CD14-positive monocyte (primary cell): Measurements from ENCODE around the gene FBXW2. TPM values are rescaled to one million over a fixed set of nuclear protein-coding genes. Genes with fewer than 3 reads are reported as not detected.
A peak's percentile ranks its signal among the peaks of the same experiment; 100 is the strongest.

ENCODE experiments used
- DNase-seq, 3 donors: peaks; one replicate each; pipeline ENCODE4 v3.0.0-alpha.2; 2011 to 2022
- H2AFZ ChIP-seq: 2 replicates; pipeline ENCODE4 v1.6.0; 2012; ENCODE audit warnings: mild to moderate bottlenecking, low read depth, low read length, inconsistent platforms; ENCODE audit not compliant: insufficient read depth, poor library complexity, severe bottlenecking
- H3K27ac ChIP-seq, 2 donors: 1 replicate in 1 of 2; 2 replicates in 1 of 2; pipeline ENCODE4 v1.5.1; 2012 to 2013; ENCODE audit warnings: low read length in 2 of 2, control low read depth in 1 of 2, inconsistent platforms in 1 of 2, low read depth in 1 of 2, mild to moderate bottlenecking in 1 of 2
- H3K27me3 ChIP-seq, 2 donors: one replicate each; pipeline versions ENCODE4 v1.6.0 to v1.6.1; 2011 to 2013; ENCODE audit warnings: low read length in 2 of 2; ENCODE audit not compliant: control insufficient read depth in 2 of 2, insufficient read depth in 2 of 2
- H3K36me3 ChIP-seq, 2 donors: replicated peaks in 1 of 2; 1 replicate in 1 of 2; 2 replicates in 1 of 2; pipeline versions ENCODE4 v1.5.1 to v1.6.1; 2012 to 2013; ENCODE audit warnings: low read length in 2 of 2, control low read depth in 1 of 2, inconsistent platforms in 1 of 2, mild to moderate bottlenecking in 1 of 2; ENCODE audit not compliant: insufficient read depth in 2 of 2, control insufficient read depth in 1 of 2
- H3K4me1 ChIP-seq, 2 donors: 1 replicate in 1 of 2; 2 replicates in 1 of 2; pipeline versions ENCODE4 v1.5.1 to v1.6.1; 2012 to 2013; ENCODE audit warnings: low read length in 2 of 2, control low read depth in 1 of 2, inconsistent platforms in 1 of 2, mild to moderate bottlenecking in 1 of 2, moderate library complexity in 1 of 2; ENCODE audit not compliant: insufficient read depth in 2 of 2, control insufficient read depth in 1 of 2
- H3K4me2 ChIP-seq: replicated peaks from 2 replicates; pipeline ENCODE3; 2012; ENCODE audit warnings: low read length, moderate library complexity, mild to moderate bottlenecking; ENCODE audit not compliant: poor library complexity, severe bottlenecking; ENCODE audit errors: extremely low read depth
- H3K4me3 ChIP-seq, 3 experiments: fragments of 200-600 bp in 1 of 3; sonication (generic) in 1 of 3; replicated peaks in 1 of 3; 1 replicate in 2 of 3; 2 replicates in 1 of 3; pipeline ENCODE4 v1.5.1; 2011 to 2013; ENCODE audit warnings: low read length in 3 of 3, mild to moderate bottlenecking in 3 of 3, control low read depth in 2 of 3, low read depth in 2 of 3, inconsistent platforms in 1 of 3, moderate library complexity in 1 of 3
- H3K79me2 ChIP-seq: 2 replicates; pipeline ENCODE4 v1.6.0; 2012; ENCODE audit warnings: mild to moderate bottlenecking, control low read depth, inconsistent platforms, low read length, moderate library complexity; ENCODE audit not compliant: insufficient read depth
- H3K9ac ChIP-seq: 2 replicates; pipeline ENCODE4 v1.6.0; 2017; ENCODE audit warnings: low read length, mild to moderate bottlenecking; ENCODE audit not compliant: insufficient read depth, poor library complexity, severe bottlenecking
- H3K9me3 ChIP-seq, 2 donors: replicated peaks in 1 of 2; 1 replicate in 1 of 2; 2 replicates in 1 of 2; pipeline versions ENCODE4 v1.5.1 to v1.6.1; 2012 to 2013; ENCODE audit warnings: low read length in 2 of 2, control low read depth in 1 of 2; ENCODE audit not compliant: control insufficient read depth in 1 of 2, insufficient read depth in 1 of 2
- H4K20me1 ChIP-seq: 2 replicates; pipeline ENCODE4 v1.6.0; 2012; ENCODE audit warnings: mild to moderate bottlenecking, low read length, control low read depth, moderate library complexity; ENCODE audit not compliant: insufficient read depth
- H3K27ac Mint-ChIP-seq, 7 donors: one replicate each; pipeline ENCODE4 v1.8.0; 2020; ENCODE audit warnings: mild to moderate bottlenecking in 7 of 7, mixed read lengths in 7 of 7, moderate library complexity in 6 of 7, inconsistent platforms in 2 of 7
- H3K27me3 Mint-ChIP-seq, 3 donors: one replicate each; pipeline ENCODE4 v1.8.0; 2021 to 2022; ENCODE audit warnings: low read depth in 3 of 3, mild to moderate bottlenecking in 3 of 3, mixed read lengths in 3 of 3, moderate library complexity in 3 of 3, inconsistent platforms in 1 of 3
- H3K36me3 Mint-ChIP-seq, 2 donors: one replicate each; pipeline ENCODE4 v1.8.0; 2020; ENCODE audit warnings: mixed read lengths in 2 of 2, inconsistent platforms in 1 of 2, mild to moderate bottlenecking in 1 of 2
- H3K4me1 Mint-ChIP-seq: one replicate; pipeline ENCODE4 v1.8.0; 2020; ENCODE audit warnings: mild to moderate bottlenecking, mixed read lengths
- H3K4me3 Mint-ChIP-seq, 2 donors: one replicate each; pipeline ENCODE4 v1.8.0; 2020; ENCODE audit warnings: mild to moderate bottlenecking in 2 of 2, mixed read lengths in 2 of 2, moderate library complexity in 1 of 2
- H3K9me3 Mint-ChIP-seq, 7 donors: one replicate each; pipeline ENCODE4 v1.8.0; 2020 to 2022; ENCODE audit warnings: mixed read lengths in 7 of 7, mild to moderate bottlenecking in 6 of 7, moderate library complexity in 6 of 7, inconsistent platforms in 2 of 7
- CTCF ChIP-seq: fragments of 200-600 bp; IDR thresholded peaks from one replicate; pipeline ENCODE4 v1.8.0; 2022; ENCODE audit warnings: antibody characterized with exemption, mild to moderate bottlenecking
- WGBS: methylation state at CpG from one replicate; pipeline ENCODE4 v1.1.5; 2013; ENCODE audit warnings: missing lambda C conversion rate; ENCODE audit not compliant: insufficient coverage; 5-methylcytosine and 5-hydroxymethylcytosine counted together
- intact Hi-C, 2 donors: fragments of 100-400 bp; cut with micrococcal nuclease; formaldehyde crosslinking; loops; one replicate each; pipeline versions ENCODE4 v1.15.0 to v1.15.1; 2023
- polyA plus RNA-seq, 3 donors: library from polyadenylated mRNA; depleted of rRNA in 1 of 3; unstranded in 2 of 3; stranded (reverse) in 1 of 3; fragments of 300-500 nt in 2 of 3; fragments of >200 nt in 1 of 3; fragmentation: Illumina TruSeq in 2 of 3; gene quantifications; 1 replicate in 2 of 3; 2 replicates in 1 of 3; pipeline ENCODE4 v1.2.3, GENCODE V29; 2012 to 2021

FBXW2 gene
- polyA plus RNA-seq, 3 donors = 20.0 to 30.8 (median 28.9) TPM

GRCh38 chr9:120707170-120707569 is 86.0 kb downstream of the FBXW2 start:
- Histone ChIP-seq H3K9ac (no peak overlapping the region), H2AFZ (no peak overlapping the region), H3K4me1 (peaks cover 51 to 80% of the 10 kb centered on the region in 2 donors), H3K4me2 (peak overlapping the region; percentile 44), H4K20me1 (peaks cover 100% of the 10 kb centered on the region), H3K4me3 (peak overlapping the region in 1 of 3 experiments; percentile 49), H3K9me3 (no peaks in the 10 kb centered on the region), H3K27me3 (no peaks in the 10 kb centered on the region), H3K36me3 (peaks cover 27 to 72% of the 10 kb centered on the region in 2 donors), H3K79me2 (peaks cover 100% of the 10 kb centered on the region), H3K27ac (peak overlapping the region in 1 of 2 donors; percentile 91)
- Mint-ChIP-seq H3K4me1 (peaks cover 87% of the 10 kb centered on the region), H3K27ac (peak overlapping the region in 4 of 7 donors; percentile 50 to 78 (median 74)), H3K4me3 (peak overlapping the region in 1 of 2 donors; percentile 3), H3K9me3 (peaks cover 0 to 1% (median 0%) of the 10 kb centered on the region in 7 donors), H3K36me3 (peaks cover 38 to 82% of the 10 kb centered on the region in 2 donors), H3K27me3 (no peaks in the 10 kb centered on the region)
- intact Hi-C loops = no loop called here
- no peak for TF ChIP-seq CTCF
- WGBS = 100% methylated on average over 1 of the region's 2 CpGs
- no peak for DNase-seq

Other genes starting within 250 kb of the FBXW2 start
- gene CDK5RAP2, start 213.2 kb downstream of the FBXW2 start, polyA plus RNA-seq = 10 to 100 TPM in 1 of 3 donors, 1 to 10 TPM in 2; 2.0 to 13.7 (median 6.1) TPM
- 10 to 100 TPM; 45.0 to 92.8 (median 89.7) TPM for gene MEGF9, start 78.9 kb downstream of the FBXW2 start, polyA plus RNA-seq
- 10 to 100 TPM; 10.0 to 20.9 (median 10.7) TPM for gene PSMD5, start 49.5 kb upstream of the FBXW2 start, polyA plus RNA-seq
- gene PHF19, start 83.8 kb upstream of the FBXW2 start, polyA plus RNA-seq = 10 to 100 TPM; 12.6 to 61.0 (median 12.7) TPM
- gene TRAF1, start 133.4 kb upstream of the FBXW2 start, polyA plus RNA-seq = 10 to 100 TPM in 1 of 3 donors, under 1 TPM in 2; 0.15 to 22.8 (median 0.74) TPM